ENCODE data around the gene XYLT1. TPM values are rescaled to one million over a fixed set of nuclear protein-coding genes. Genes with fewer than 3 reads are reported as not detected.

The XYLT1 gene
- total and polyA plus RNA-seq, 2 experiments from 2014 or later: 4.5 to 26.3 TPM

GRCh38 chr16:17379121-17379571 lies 91.6 kb downstream of the XYLT1 start:
- peak overlapping the region; percentile 37 for H3K9ac ChIP-seq
- in situ Hi-C loops (cut with MboI): loop anchor here (5.0 kb wide), 1 partner anchor 53 kb away; no protein-coding TSS in a partner anchor
- no peaks in the 10 kb centered on the region for H3K27me3 ChIP-seq (replicated peaks; ENCODE audit: insufficient read depth)
- TF ChIP-seq EZH2phosphoT487 (IDR thresholded peaks at IDR 0.05; ENCODE audit: insufficient read depth, low read depth): no peak
- TF ChIP-seq EZH2 (IDR thresholded peaks at IDR 0.05; ENCODE audit: insufficient read depth, poor library complexity, severe bottlenecking): no peak
- H3K36me3 ChIP-seq (ENCODE audit: low read depth): no peaks in the 10 kb centered on the region
- no peak overlapping the region for H2AFZ ChIP-seq
- H3K9me3 ChIP-seq (ENCODE audit: low read depth): no peaks in the 10 kb centered on the region
- no peak overlapping the region for H3K4me3 ChIP-seq
- H3K4me2 ChIP-seq (ENCODE audit: unreplicated experiment): peak overlapping the region; percentile 10
- peak; percentile 70 for DNase-seq
- H3K79me2 ChIP-seq (ENCODE audit: insufficient read depth): peaks cover 97% of the 10 kb centered on the region
- peak overlapping the region; percentile 39; the same call in 1 of the 2 replicates for H3K27ac ChIP-seq
- peaks cover 23% of the 10 kb centered on the region for H3K4me1 ChIP-seq (ENCODE audit: insufficient read depth)
- no peaks in the 10 kb centered on the region for H3K9me2 ChIP-seq (ENCODE audit: insufficient read depth)
- peaks cover 18% of the 10 kb centered on the region for H3F3A ChIP-seq (ENCODE audit: insufficient read depth)
- 26 to 34% methylated on average over 7 of the region's 7 CpGs for WGBS, 2 experiments (ENCODE audit: low coverage in 1 of 2, low lambda C conversion rate in 2 of 2, missing lambda C conversion rate in 2 of 2)
- peaks cover 11% of the 10 kb centered on the region; the same call in 1 of the 2 replicates for H4K20me1 ChIP-seq (ENCODE audit: insufficient read depth)

GRCh38 chr16:17377360-17378324 lies 93.1 kb downstream of the XYLT1 start:
- Histone ChIP-seq H3K9me2 (ENCODE audit: insufficient read depth) (no peaks in the 10 kb centered on the region), H3K4me1 (ENCODE audit: insufficient read depth) (peaks cover 23% of the 10 kb centered on the region), H3F3A (ENCODE audit: insufficient read depth) (peaks cover 22% of the 10 kb centered on the region), H3K36me3 (ENCODE audit: low read depth) (no peaks in the 10 kb centered on the region), H3K4me3 (no peak overlapping the region), H3K4me2 (ENCODE audit: unreplicated experiment) (no peak overlapping the region), H2AFZ (no peak overlapping the region), H3K27me3 (replicated peaks; ENCODE audit: insufficient read depth) (no peaks in the 10 kb centered on the region), H3K9ac (no peak overlapping the region), H4K20me1 (ENCODE audit: insufficient read depth) (peaks cover 16% of the 10 kb centered on the region; the same call in 1 of the 2 replicates), H3K79me2 (ENCODE audit: insufficient read depth) (peaks cover 97% of the 10 kb centered on the region), H3K9me3 (ENCODE audit: low read depth) (no peaks in the 10 kb centered on the region), H3K27ac (no peak overlapping the region)
- DNase-seq: peak; percentile 50
- in situ Hi-C loops (cut with MboI): loop anchor here (5.0 kb wide), 1 partner anchor 55 kb away; no protein-coding TSS in a partner anchor
- WGBS, 2 experiments (ENCODE audit: low coverage in 1 of 2, low lambda C conversion rate in 2 of 2, missing lambda C conversion rate in 2 of 2): 33 to 35% methylated on average over 11 of the region's 11 CpGs
- TF ChIP-seq EZH2phosphoT487 (IDR thresholded peaks at IDR 0.05; ENCODE audit: insufficient read depth, low read depth): no peak
- no peak for TF ChIP-seq EZH2 (IDR thresholded peaks at IDR 0.05; ENCODE audit: insufficient read depth, poor library complexity, severe bottlenecking)

GRCh38 chr16:17375461-17376304 lies 95.1 kb downstream of the XYLT1 start:
- 92% methylated on average over 17 of the region's 17 CpGs for WGBS, 2 experiments (ENCODE audit: low coverage in 1 of 2, low lambda C conversion rate in 2 of 2, missing lambda C conversion rate in 2 of 2)
- Histone ChIP-seq H3K9me3 (ENCODE audit: low read depth) (no peaks in the 10 kb centered on the region), H3K9ac (no peak overlapping the region), H3F3A (ENCODE audit: insufficient read depth) (peaks cover 24% of the 10 kb centered on the region), H3K79me2 (ENCODE audit: insufficient read depth) (peaks cover 100% of the 10 kb centered on the region), H3K4me3 (no peak overlapping the region), H4K20me1 (ENCODE audit: insufficient read depth) (peaks cover 22% of the 10 kb centered on the region; the same call in 1 of the 2 replicates), H2AFZ (no peak overlapping the region), H3K27me3 (replicated peaks; ENCODE audit: insufficient read depth) (no peaks in the 10 kb centered on the region), H3K4me1 (ENCODE audit: insufficient read depth) (peaks cover 25% of the 10 kb centered on the region), H3K4me2 (ENCODE audit: unreplicated experiment) (no peak overlapping the region), H3K9me2 (ENCODE audit: insufficient read depth) (no peaks in the 10 kb centered on the region), H3K36me3 (ENCODE audit: low read depth) (no peaks in the 10 kb centered on the region), H3K27ac (no peak overlapping the region)
- in situ Hi-C loops (cut with MboI): loop anchor here (5.0 kb wide), 1 partner anchor 57 kb away; no protein-coding TSS in a partner anchor
- TF ChIP-seq EZH2 (IDR thresholded peaks at IDR 0.05; ENCODE audit: insufficient read depth, poor library complexity, severe bottlenecking): no peak
- TF ChIP-seq EZH2phosphoT487 (IDR thresholded peaks at IDR 0.05; ENCODE audit: insufficient read depth, low read depth): no peak
- no peak for DNase-seq
